T-helper 1 cell treated with Interleukin-12 subunit alpha and Interleukin-12 subunit beta and Interleukin-4 antibody, amounts not matched to agents 30 μg/mL and 1 μg/mL, for 36 hours (primary cell): ENCODE data around the gene MRGPRD.
A peak's percentile ranks its signal among the peaks of the same experiment; 100 is the strongest.

Experiments
- H3K27ac Mint-ChIP-seq: one replicate; pipeline ENCODE4 v1.8.0; 2021; ENCODE audit warnings: mild to moderate bottlenecking, mixed read lengths
- H3K27me3 Mint-ChIP-seq: one replicate; pipeline ENCODE4 v1.8.0; 2021; ENCODE audit warnings: low read depth, mixed read lengths
- H3K36me3 Mint-ChIP-seq: one replicate; pipeline ENCODE4 v1.8.0; 2021; ENCODE audit warnings: low read depth, mixed read lengths
- H3K4me1 Mint-ChIP-seq: one replicate; pipeline ENCODE4 v1.8.0; 2021; ENCODE audit warnings: low read depth, mixed read lengths
- H3K4me3 Mint-ChIP-seq: one replicate; pipeline ENCODE4 v1.8.0; 2021; ENCODE audit warnings: mild to moderate bottlenecking, moderate library complexity, mixed read lengths
- H3K9me3 Mint-ChIP-seq: one replicate; pipeline ENCODE4 v1.8.0; 2021; ENCODE audit warnings: mixed read lengths

The MRGPRD gene

GRCh38 chr11:68990995-68991780, 10.4 kb upstream of the MRGPRD start:
- Mint-ChIP-seq H3K27me3 (peaks cover 27% of the 10 kb centered on the region), H3K4me1 (peaks cover 4% of the 10 kb centered on the region), H3K4me3 (no peak overlapping the region), H3K27ac (no peak overlapping the region), H3K9me3 (peaks cover 9% of the 10 kb centered on the region), H3K36me3 (no peaks in the 10 kb centered on the region)

DNA sequence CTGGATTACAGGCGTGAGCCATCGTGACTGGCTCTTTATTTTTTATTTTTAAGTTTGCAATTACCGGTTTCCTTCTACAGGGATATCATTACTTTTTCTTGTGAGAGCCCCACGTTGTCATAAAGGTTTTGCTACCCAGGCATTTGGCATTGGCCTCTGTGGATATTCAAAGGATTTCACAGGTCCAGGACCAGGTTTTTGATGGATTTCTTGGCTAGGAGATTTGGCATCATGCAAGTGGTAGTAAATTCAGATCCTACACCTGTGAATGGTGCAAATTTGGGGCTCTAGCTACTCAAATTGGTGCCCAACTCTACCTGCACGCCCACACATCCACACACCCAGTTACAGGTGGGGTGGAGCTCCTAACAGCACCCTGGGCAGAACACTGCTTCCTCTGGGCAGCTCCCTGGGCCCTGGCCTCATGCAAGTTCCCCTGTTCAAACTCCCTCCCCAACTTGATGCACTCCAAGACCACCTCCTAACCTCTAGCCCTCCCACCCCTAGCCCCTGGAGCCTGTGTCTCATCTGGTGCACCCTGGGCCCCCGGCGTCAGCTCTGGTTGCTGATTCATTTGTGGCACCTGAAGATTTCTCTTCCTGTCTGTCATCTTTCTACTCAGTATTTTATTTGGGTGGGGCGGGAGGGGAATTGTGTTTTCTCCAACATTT, 9.3 kb upstream of the MRGPRD start:
- Mint-ChIP-seq H3K36me3 (no peaks in the 10 kb centered on the region), H3K27ac (no peak overlapping the region), H3K4me3 (no peak overlapping the region), H3K27me3 (peaks cover 29% of the 10 kb centered on the region), H3K4me1 (peaks cover 4% of the 10 kb centered on the region), H3K9me3 (peaks cover 9% of the 10 kb centered on the region)

GRCh38 chr11:68988491-68988890, 7.7 kb upstream of the MRGPRD start:
- H3K4me1 Mint-ChIP-seq = peaks cover 4% of the 10 kb centered on the region
- no peak overlapping the region for H3K4me3 Mint-ChIP-seq
- H3K27me3 Mint-ChIP-seq = peaks cover 30% of the 10 kb centered on the region
- H3K9me3 Mint-ChIP-seq = peaks cover 9% of the 10 kb centered on the region
- no peaks in the 10 kb centered on the region for H3K36me3 Mint-ChIP-seq
- H3K27ac Mint-ChIP-seq = no peak overlapping the region

DNA sequence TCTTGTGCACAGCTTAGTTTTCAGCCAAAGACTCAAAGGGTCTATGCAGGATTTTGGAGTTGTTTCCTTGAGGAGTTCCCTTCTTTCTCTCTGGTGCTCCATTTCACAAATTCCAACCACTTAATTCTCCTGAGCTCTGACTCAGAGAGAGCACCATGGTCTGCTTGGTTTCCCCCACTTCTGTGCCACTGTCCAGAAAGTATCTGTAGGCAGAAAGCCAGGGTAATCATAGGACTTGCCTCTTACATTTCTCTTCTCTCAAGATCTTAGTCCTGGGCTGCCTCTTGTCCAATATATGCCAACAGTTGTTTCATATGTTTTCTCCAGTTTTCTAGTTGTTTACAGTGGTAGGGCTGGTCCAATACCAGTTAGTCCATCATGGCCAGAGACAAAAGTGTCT, 6.4 kb upstream of the MRGPRD start:
- H3K9me3 Mint-ChIP-seq = peaks cover 9% of the 10 kb centered on the region
- H3K4me3 Mint-ChIP-seq = no peak overlapping the region
- peaks cover 1% of the 10 kb centered on the region for H3K4me1 Mint-ChIP-seq
- H3K27ac Mint-ChIP-seq = no peak overlapping the region
- no peaks in the 10 kb centered on the region for H3K36me3 Mint-ChIP-seq
- H3K27me3 Mint-ChIP-seq = peaks cover 28% of the 10 kb centered on the region

- no peak overlapping the region for H3K4me3 Mint-ChIP-seq
- peaks cover 29% of the 10 kb centered on the region for H3K27me3 Mint-ChIP-seq
Observed at GRCh38 chr11:68983801-68984200, 3.0 kb upstream of the MRGPRD start.

DNA sequence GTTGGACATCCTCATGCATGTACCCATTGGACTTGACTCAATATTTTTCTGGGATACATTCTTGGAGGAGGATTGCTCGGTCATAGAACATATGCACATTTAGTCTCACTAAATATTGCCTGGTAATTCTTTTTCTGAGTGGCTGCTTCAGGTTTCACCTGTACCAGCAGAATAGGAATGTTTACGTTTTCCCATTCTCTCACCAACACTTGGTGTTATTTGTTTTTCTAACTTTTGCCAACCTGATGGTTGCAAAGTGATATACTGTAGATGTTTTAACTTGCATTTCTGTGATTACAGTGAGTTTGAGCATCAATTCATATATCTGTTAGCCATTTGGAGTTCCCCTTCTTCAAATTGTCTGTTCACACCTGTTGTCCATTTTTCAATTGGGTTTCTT, 1.3 kb upstream of the MRGPRD start:
- Mint-ChIP-seq H3K9me3 (peaks cover 7% of the 10 kb centered on the region), H3K4me3 (no peak overlapping the region), H3K36me3 (no peaks in the 10 kb centered on the region)

More at GRCh38 chr11:68983801-68984200, 3.0 kb upstream of the MRGPRD start:
- H3K36me3 Mint-ChIP-seq = no peaks in the 10 kb centered on the region
- H3K27ac Mint-ChIP-seq = no peak overlapping the region
- peaks cover under 1% of the 10 kb centered on the region for H3K4me1 Mint-ChIP-seq
- peaks cover 9% of the 10 kb centered on the region for H3K9me3 Mint-ChIP-seq

GRCh38 chr11:68979931-68980775, 633 bp downstream of the MRGPRD start:
- no peak overlapping the region for H3K4me3 Mint-ChIP-seq

More for the DNA sequence above, 1.3 kb upstream of the MRGPRD start:
- H3K27ac Mint-ChIP-seq = no peak overlapping the region
- H3K4me1 Mint-ChIP-seq = no peaks in the 10 kb centered on the region
- peaks cover 16% of the 10 kb centered on the region for H3K27me3 Mint-ChIP-seq

DNA sequence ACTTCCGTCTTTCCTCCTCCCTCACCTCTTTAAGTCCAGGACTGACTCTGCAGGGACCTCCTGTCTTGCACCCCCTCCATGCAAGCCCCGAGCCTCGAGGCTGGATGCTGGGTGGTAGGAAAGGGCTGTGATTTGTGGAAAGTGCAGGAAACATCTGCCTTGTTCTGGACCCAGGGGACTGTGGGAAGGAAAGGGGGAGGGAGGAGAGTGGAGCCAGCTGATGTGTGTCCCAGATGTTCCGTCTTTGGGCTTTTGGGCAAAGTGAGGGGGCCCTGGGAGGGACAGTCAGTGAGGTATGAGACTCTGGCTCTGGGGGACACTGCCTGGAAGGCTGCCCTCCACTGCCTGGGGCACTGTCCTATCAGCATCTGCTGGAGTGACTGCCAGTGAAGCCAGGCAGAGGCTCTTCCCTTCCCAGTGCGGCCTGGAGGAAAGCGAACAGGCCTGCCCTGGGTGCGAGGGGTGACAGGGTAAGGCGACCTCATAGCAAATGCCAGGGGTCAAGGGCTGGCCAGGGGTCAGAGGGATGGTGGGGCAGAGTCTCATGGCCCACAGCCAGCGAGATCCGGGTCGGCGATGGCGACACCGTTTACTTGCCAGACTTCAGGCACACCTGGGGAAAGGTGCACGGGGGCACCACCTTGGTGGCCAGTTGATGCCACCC, 1.7 kb downstream of the MRGPRD start:
- Mint-ChIP-seq H3K9me3 (no peaks in the 10 kb centered on the region), H3K4me3 (no peak overlapping the region), H3K36me3 (peaks cover 2% of the 10 kb centered on the region), H3K27me3 (peaks cover 4% of the 10 kb centered on the region), H3K27ac (no peak overlapping the region), H3K4me1 (peaks cover 2% of the 10 kb centered on the region)

More at GRCh38 chr11:68979931-68980775, 633 bp downstream of the MRGPRD start:
- Mint-ChIP-seq H3K27ac (no peak overlapping the region), H3K4me1 (no peaks in the 10 kb centered on the region), H3K36me3 (no peaks in the 10 kb centered on the region), H3K9me3 (no peaks in the 10 kb centered on the region), H3K27me3 (peaks cover 6% of the 10 kb centered on the region)

- Mint-ChIP-seq H3K36me3 (peaks cover 2% of the 10 kb centered on the region), H3K27me3 (peaks cover 4% of the 10 kb centered on the region)
Observed at GRCh38 chr11:68978626-68978930, 2.2 kb downstream of the MRGPRD start.

DNA sequence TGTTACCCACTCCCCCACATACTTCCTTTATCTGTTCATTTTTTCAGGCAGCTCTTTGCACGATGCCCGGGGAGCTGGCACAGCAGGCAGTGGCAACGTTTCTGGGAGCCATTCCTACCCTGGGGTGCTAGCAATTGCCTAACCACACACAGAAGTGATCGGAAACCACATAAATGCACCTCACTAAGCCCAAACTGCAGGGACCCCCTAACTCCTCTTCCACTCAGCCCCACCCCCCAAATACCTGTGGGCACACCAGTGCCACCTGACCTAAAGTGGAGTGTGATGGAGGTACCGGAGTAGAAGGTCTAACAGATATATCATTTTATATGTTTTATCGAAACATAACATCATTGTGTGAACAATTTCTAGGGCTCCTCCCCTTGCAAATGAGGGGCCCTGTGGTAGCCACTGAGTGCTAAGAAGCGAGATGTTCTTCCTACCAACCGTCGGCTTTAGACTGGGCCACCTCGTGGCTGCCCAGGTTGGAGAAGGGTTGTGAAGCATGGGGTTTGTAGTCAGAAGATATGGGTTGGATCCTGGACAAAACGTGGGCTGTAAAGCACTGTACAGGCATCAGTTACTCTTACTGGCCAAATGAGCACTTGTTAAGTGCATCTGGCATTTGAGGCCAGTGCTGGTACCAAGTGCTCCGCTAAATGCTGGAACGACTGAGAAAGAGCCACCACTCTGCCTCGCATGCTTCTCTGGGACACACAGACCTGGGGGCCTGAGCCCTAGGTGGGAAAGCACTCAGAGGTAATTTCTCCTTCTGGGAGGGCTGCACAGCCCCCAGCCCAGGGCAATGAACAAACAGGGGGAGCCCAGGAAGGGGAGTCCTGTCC, 2.8 kb downstream of the MRGPRD start:
- Mint-ChIP-seq H3K9me3 (no peaks in the 10 kb centered on the region), H3K27ac (no peak overlapping the region), H3K4me1 (peaks cover 2% of the 10 kb centered on the region), H3K4me3 (no peak overlapping the region), H3K36me3 (peaks cover 2% of the 10 kb centered on the region), H3K27me3 (peaks cover 4% of the 10 kb centered on the region)

More at GRCh38 chr11:68978626-68978930, 2.2 kb downstream of the MRGPRD start:
- Mint-ChIP-seq H3K27ac (no peak overlapping the region), H3K4me3 (no peak overlapping the region), H3K4me1 (peaks cover 2% of the 10 kb centered on the region), H3K9me3 (no peaks in the 10 kb centered on the region)

DNA sequence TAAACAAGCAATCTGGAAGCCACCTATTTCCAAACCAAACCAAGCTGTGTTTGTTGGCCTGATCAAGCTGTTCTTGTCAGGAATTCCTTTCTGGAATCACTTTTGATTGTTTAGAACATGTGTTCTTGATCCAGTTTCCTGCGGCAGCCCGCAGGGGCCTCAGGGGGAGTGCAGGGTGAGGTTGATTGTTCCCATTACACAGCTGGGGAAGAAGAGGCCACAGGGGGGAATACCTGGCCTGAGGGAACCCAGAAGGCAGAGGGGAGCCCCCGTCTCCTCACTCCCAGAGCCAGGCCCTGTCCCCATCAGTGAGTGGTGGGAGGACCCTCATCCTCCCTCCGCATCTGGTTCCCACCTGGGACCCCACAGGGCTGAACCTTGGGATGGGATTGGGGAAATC, 4.2 kb downstream of the MRGPRD start:
- Mint-ChIP-seq H3K9me3 (no peaks in the 10 kb centered on the region), H3K4me1 (peaks cover 2% of the 10 kb centered on the region), H3K27ac (no peak overlapping the region), H3K36me3 (peaks cover 2% of the 10 kb centered on the region), H3K4me3 (no peak overlapping the region), H3K27me3 (peaks cover 4% of the 10 kb centered on the region)

GRCh38 chr11:68976095-68976494, 4.7 kb downstream of the MRGPRD start:
- Mint-ChIP-seq H3K27me3 (peaks cover 4% of the 10 kb centered on the region), H3K4me1 (peaks cover 2% of the 10 kb centered on the region), H3K36me3 (peaks cover 2% of the 10 kb centered on the region), H3K9me3 (no peaks in the 10 kb centered on the region), H3K4me3 (no peak overlapping the region), H3K27ac (no peak overlapping the region)

DNA sequence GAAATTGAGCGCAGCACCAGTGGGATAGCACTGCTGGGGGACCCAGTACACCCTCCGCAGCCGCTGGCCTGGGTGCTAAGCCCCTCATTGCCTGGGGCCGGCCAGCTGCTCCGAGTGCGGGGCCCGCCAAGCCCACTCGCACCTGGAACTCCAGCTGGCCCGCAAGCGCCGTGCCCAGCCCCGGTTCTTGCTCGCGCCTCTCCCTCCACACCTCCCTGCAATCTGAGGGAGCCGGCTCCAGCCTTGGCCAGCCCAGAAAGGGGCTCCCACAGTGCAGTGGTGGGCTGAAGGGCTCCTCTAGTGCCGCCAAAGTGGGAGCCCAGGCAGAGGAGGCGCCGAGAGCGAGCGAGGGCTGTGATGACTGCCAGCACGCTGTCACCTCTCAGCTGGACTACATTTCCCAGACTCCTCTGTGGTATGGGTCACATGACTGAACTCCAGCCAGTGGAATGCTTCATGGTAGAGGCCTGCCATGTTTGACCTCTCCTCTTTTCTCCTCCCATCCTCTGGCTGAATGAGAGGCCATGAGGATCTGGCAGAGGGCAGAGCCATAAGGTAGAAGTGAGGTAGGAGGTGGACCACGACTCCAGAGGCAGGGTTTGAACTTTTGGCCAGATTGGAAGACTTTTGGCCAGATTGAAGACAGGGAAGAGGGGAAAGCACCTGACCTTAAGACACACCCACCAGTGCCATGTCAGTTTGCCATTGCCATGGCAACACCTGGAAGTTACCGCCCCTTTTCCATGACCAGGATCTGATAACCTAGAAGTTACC, 6.2 kb downstream of the MRGPRD start:
- H3K4me1 Mint-ChIP-seq = peaks cover 2% of the 10 kb centered on the region
- H3K27ac Mint-ChIP-seq = peak overlapping the region; percentile 16
- H3K27me3 Mint-ChIP-seq = no peaks in the 10 kb centered on the region

More for the DNA sequence above, 6.2 kb downstream of the MRGPRD start:
- Mint-ChIP-seq H3K4me3 (no peak overlapping the region), H3K9me3 (no peaks in the 10 kb centered on the region), H3K36me3 (peaks cover 2% of the 10 kb centered on the region)
